A549 (cell line): Measurements from ENCODE around the gene GPR137B.

Experiments
- CHD2 ChIP-seq: fragments of 150-350 bp; IDR thresholded peaks from 2 replicates; pipeline ENCODE4 v1.6.1; 2014; ENCODE audit warnings: low read length; ENCODE audit not compliant: partially characterized antibody
- MYC ChIP-seq: IDR thresholded peaks from 2 replicates; pipeline ENCODE4 v1.6.1; 2012; ENCODE audit warnings: mild to moderate bottlenecking, inconsistent platforms, low read length, improper control_type of control experiment, borderline replicate concordance
- POLR2A ChIP-seq: IDR thresholded peaks from 2 replicates; pipeline ENCODE4 v1.6.1; 2012; ENCODE audit warnings: mild to moderate bottlenecking, low read length
- ZSCAN20 ChIP-seq: fragments of 250-450 bp; sonication (Bioruptor Pico); IDR thresholded peaks from 2 replicates; pipeline ENCODE4 v1.8.0; 2022; ENCODE audit warnings: mild to moderate bottlenecking, moderate library complexity
- TF ChIP-seq, protein P1 (sequence below): fragments of >200 bp; sonication (Bioruptor Twin); formaldehyde crosslinking; IDR thresholded peaks from 3 replicates; pipeline ENCODE4 v1.5.1; 2016
- TF ChIP-seq, protein P2 (sequence below): fragments of 450-650 bp; IDR thresholded peaks from 2 replicates; pipeline ENCODE4 v1.6.1; 2014; ENCODE audit warnings: antibody characterized with exemption

DNA sequence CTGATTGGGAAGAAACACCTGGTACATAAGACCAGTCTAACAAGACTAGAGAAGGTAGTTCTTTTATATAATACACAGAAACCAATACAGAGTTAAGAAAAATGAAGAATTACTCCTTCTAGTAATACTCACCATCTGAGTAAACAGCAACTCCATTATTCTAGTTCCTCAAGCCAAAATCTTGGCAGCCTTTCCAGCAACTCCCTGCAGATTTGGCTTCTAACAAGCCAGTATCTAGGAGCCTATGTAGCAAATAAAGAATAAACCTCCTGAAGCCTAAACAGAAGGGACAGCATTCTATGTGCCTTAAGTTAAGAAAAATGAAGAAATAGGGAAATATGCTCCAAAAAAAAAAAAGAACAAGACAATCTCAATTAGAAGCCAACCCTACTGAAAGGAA lies 114.9 kb downstream of the GPR137B start:
- TF ChIP-seq, protein P1, sequence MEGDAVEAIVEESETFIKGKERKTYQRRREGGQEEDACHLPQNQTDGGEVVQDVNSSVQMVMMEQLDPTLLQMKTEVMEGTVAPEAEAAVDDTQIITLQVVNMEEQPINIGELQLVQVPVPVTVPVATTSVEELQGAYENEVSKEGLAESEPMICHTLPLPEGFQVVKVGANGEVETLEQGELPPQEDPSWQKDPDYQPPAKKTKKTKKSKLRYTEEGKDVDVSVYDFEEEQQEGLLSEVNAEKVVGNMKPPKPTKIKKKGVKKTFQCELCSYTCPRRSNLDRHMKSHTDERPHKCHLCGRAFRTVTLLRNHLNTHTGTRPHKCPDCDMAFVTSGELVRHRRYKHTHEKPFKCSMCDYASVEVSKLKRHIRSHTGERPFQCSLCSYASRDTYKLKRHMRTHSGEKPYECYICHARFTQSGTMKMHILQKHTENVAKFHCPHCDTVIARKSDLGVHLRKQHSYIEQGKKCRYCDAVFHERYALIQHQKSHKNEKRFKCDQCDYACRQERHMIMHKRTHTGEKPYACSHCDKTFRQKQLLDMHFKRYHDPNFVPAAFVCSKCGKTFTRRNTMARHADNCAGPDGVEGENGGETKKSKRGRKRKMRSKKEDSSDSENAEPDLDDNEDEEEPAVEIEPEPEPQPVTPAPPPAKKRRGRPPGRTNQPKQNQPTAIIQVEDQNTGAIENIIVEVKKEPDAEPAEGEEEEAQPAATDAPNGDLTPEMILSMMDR = no peak
- TF ChIP-seq, protein P2, sequence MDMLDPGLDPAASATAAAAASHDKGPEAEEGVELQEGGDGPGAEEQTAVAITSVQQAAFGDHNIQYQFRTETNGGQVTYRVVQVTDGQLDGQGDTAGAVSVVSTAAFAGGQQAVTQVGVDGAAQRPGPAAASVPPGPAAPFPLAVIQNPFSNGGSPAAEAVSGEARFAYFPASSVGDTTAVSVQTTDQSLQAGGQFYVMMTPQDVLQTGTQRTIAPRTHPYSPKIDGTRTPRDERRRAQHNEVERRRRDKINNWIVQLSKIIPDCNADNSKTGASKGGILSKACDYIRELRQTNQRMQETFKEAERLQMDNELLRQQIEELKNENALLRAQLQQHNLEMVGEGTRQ = no peak
- TF ChIP-seq ZSCAN20 (CRISPR knock-in tag) (no peak), CHD2 (no peak), MYC (no peak), POLR2A (no peak)
